Suprapubic skin (tissue), 4 donors: ENCODE results near the gene CYP2J2. TPM values are rescaled to one million over a fixed set of nuclear protein-coding genes. Genes with fewer than 3 reads are reported as not detected.
"Not testable (repeated sequence)": the region's sequence is repeated elsewhere in the genome, so short reads cannot be mapped to it uniquely, and the experiment has no call there.

Experiments used
- DNase-seq, 2 donors: peaks; one replicate each; pipeline ENCODE4 v3.0.0-alpha.2; 2019; ENCODE audit warnings: low spot score in 2 of 2
- H3K27ac ChIP-seq: fragments of 200-600 bp; sonication (generic); one replicate; pipeline ENCODE4 v1.5.1; 2019
- H3K27me3 ChIP-seq: fragments of 200-600 bp; sonication (generic); one replicate; pipeline ENCODE4 v1.5.1; 2019
- H3K36me3 ChIP-seq: fragments of 200-600 bp; sonication (generic); one replicate; pipeline ENCODE4 v1.5.1; 2019
- H3K4me1 ChIP-seq: fragments of 200-600 bp; sonication (generic); one replicate; pipeline ENCODE4 v1.5.1; 2019
- H3K4me3 ChIP-seq: fragments of 200-600 bp; sonication (generic); one replicate; pipeline ENCODE4 v1.5.1; 2019; ENCODE audit warnings: mild to moderate bottlenecking
- H3K9me3 ChIP-seq: fragments of 200-600 bp; sonication (generic); one replicate; pipeline ENCODE4 v1.5.1; 2019
- EP300 ChIP-seq: sonication (generic); formaldehyde crosslinking; IDR thresholded peaks from one replicate; pipeline ENCODE4 v1.6.1; 2017; ENCODE audit warnings: antibody characterized with exemption
- POLR2A ChIP-seq, 2 donors: fragments of 450-650 bp; IDR thresholded peaks; one replicate each; pipeline ENCODE4 v1.6.1; 2017; ENCODE audit warnings: antibody characterized with exemption in 2 of 2, mild to moderate bottlenecking in 2 of 2, moderate library complexity in 2 of 2
- POLR2AphosphoS5 ChIP-seq, 3 donors: sonication (generic); formaldehyde crosslinking; IDR thresholded peaks; one replicate each; pipeline ENCODE4 v1.6.1; 2017; ENCODE audit warnings: antibody characterized with exemption in 3 of 3
- WGBS: methylation state at CpG from one replicate; pipeline ENCODE4 v1.1.5; 2018; 5-methylcytosine and 5-hydroxymethylcytosine counted together
- total RNA-seq, 4 donors: library from RNA; depleted of rRNA; stranded (reverse); fragments of >200 nt; gene quantifications; one replicate each; pipeline ENCODE4 v1.1.0, GENCODE V29; 2016
- TF ChIP-seq, protein P1 (sequence below), 2 donors: fragments of 200-600 bp in 1 of 2; fragments of 450-650 bp in 1 of 2; sonication (generic) in 1 of 2; IDR thresholded peaks; one replicate each; pipeline ENCODE4 v1.5.1; 2016 to 2019; ENCODE audit warnings: antibody characterized with exemption in 2 of 2, mild to moderate bottlenecking in 1 of 2, moderate library complexity in 1 of 2

CYP2J2 gene
- total RNA-seq, 4 donors from 2014 or later, result 5.5 to 16.9 (median 14.8) TPM

DNA sequence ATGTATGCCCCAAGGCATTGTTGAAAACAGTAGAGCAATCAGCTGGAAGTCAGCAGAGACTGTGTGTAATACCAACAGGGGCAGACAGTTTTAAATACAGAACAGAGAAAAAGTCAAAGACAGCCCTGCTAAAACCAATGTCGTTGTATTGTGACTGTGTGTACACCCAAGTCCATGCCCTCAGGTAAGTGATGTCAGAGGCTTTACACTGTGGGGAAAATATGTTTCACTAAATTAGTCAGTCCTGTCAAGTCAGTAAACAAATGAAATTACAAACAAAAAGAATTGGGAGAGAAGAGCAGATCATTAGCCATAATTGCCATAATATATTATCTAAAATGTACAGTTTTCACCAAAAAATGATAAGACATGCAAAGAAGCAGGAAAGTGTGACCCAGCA is 2.4 kb upstream of the CYP2J2 start:
- H3K36me3 ChIP-seq, result no peaks in the 10 kb centered on the region
- H3K27me3 ChIP-seq, result peaks cover 22% of the 10 kb centered on the region
- DNase-seq, result no peak
- TF ChIP-seq, protein P1, sequence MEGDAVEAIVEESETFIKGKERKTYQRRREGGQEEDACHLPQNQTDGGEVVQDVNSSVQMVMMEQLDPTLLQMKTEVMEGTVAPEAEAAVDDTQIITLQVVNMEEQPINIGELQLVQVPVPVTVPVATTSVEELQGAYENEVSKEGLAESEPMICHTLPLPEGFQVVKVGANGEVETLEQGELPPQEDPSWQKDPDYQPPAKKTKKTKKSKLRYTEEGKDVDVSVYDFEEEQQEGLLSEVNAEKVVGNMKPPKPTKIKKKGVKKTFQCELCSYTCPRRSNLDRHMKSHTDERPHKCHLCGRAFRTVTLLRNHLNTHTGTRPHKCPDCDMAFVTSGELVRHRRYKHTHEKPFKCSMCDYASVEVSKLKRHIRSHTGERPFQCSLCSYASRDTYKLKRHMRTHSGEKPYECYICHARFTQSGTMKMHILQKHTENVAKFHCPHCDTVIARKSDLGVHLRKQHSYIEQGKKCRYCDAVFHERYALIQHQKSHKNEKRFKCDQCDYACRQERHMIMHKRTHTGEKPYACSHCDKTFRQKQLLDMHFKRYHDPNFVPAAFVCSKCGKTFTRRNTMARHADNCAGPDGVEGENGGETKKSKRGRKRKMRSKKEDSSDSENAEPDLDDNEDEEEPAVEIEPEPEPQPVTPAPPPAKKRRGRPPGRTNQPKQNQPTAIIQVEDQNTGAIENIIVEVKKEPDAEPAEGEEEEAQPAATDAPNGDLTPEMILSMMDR (IDR thresholded peaks at IDR 0.05), result no peak
- TF ChIP-seq POLR2A (IDR thresholded peaks at IDR 0.05), result no peak
- TF ChIP-seq EP300, result no peak
- no peak for TF ChIP-seq POLR2AphosphoS5 (IDR thresholded peaks at IDR 0.05)
- H3K4me3 ChIP-seq, result no peak overlapping the region
- WGBS, result 33% methylated on average over 1 of the region's 1 CpG
- H3K4me1 ChIP-seq, result peaks cover 12% of the 10 kb centered on the region
- H3K9me3 ChIP-seq, result no peaks in the 10 kb centered on the region
- H3K27ac ChIP-seq, result no peak overlapping the region

DNA sequence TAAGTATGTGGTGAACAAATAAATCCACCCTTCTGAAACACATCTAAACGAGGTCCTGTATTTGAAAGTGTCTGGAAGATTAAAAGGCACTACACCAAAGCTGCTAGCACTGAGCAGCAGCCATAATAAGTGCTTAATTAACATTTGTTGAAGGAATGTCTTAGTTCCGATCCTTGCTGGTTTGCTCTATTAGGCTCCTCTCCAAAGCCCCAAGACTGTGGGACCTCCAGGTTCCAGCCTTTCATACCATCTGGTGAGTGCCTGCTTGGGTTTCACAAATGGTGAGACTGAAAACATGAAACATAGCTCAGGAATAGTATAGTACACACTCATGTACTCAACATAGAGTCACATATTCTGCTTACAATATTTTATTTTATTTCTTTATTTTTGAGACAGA is 640 bp upstream of the CYP2J2 start:
- 32% methylated on average over 2 of the region's 2 CpGs for WGBS
- no peaks in the 10 kb centered on the region for H3K9me3 ChIP-seq
- TF ChIP-seq POLR2A (IDR thresholded peaks at IDR 0.05) (no peak), POLR2AphosphoS5 (IDR thresholded peaks at IDR 0.05) (no peak), EP300 (no peak)
- TF ChIP-seq, protein P1 (IDR thresholded peaks at IDR 0.05), result no peak
- no peaks in the 10 kb centered on the region for H3K36me3 ChIP-seq
- H3K4me3 ChIP-seq, result peak overlapping the region; percentile 53
- H3K27ac ChIP-seq, result no peak overlapping the region
- peaks cover 22% of the 10 kb centered on the region for H3K27me3 ChIP-seq
- DNase-seq, result no peak
- H3K4me1 ChIP-seq, result peaks cover 12% of the 10 kb centered on the region

DNA sequence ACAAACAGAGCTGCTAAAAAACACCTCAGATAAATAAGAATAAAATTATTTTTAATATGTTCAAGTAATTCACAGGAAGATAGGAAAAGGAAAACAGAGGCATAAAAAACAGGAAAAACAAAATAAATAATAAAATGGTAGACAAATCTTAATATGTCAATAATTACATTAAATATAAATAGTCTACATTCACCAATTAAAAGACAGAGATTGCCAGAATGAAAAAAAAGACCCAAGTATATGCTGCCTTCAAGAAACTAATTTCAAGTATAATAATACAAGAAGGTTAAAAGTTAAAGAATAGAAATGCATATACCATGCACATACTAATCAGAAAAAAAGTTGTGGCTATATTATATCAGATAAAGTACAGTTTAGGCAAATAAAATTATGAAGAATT is 1.9 kb downstream of the CYP2J2 start:
- Histone ChIP-seq H3K27ac (no peak overlapping the region), H3K4me3 (no peak overlapping the region), H3K27me3 (peaks cover 22% of the 10 kb centered on the region), H3K36me3 (no peaks in the 10 kb centered on the region), H3K9me3 (no peaks in the 10 kb centered on the region), H3K4me1 (peaks cover 12% of the 10 kb centered on the region)
- no peak for DNase-seq
- TF ChIP-seq EP300, result no peak
- TF ChIP-seq, protein P1 (IDR thresholded peaks at IDR 0.05), result no peak
- TF ChIP-seq POLR2A (IDR thresholded peaks at IDR 0.05), result no peak
- TF ChIP-seq POLR2AphosphoS5 (IDR thresholded peaks at IDR 0.05), result no peak

DNA sequence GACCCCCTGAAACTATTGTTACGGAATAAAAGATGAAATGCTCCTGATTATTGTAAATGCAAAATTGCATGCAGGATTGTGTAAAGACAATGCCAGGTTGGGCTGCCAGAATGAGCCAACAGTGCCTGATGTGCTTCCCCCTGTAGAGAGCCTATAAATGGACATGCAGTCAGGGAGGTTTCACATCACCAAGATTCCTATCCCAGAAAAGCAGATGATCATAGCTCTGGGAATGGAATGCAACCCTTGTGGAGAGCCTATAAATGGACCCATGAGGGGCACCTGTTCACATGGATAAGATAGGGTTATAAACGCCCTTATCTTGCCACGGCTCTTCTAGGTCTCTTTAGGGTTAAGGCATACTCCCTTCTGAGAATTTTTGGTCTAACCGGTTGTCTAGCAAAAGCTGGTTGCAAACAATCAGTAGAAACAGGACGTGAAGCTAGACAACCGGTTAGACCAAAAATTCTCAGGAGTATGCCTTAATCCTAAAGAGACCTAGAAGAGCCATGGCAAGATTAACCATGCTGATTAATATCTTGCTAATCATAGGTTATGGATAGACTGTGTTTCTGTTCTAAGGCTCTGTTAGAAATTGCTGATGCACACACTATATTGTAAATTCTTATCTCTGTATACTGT is 5.2 kb downstream of the CYP2J2 start:
- not testable (repeated sequence) for H3K4me1 ChIP-seq, H3K9me3 ChIP-seq, H3K27me3 ChIP-seq, H3K27ac ChIP-seq, H3K4me3 ChIP-seq, DNase-seq, H3K36me3 ChIP-seq
- WGBS, result 55% methylated on average over 6 of the region's 6 CpGs

DNA sequence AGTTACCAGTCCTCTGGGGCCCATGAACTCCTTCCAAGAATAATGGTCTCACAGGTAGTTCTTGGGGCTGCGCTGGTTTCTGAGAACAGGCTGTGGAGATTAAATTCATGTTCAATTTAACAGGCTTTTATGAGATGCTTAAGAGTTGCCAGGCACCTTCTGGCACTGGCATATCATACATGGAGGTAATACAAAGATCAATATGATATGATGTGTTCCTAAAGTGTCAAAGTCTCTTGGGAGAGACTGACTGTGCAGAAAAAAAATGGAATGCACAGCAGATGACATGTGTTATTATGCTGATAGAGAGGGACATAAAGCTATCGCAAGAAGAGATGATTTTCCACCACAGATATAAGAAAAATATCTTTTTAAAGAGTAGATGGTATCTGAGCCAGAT is 6.8 kb downstream of the CYP2J2 start:
- Histone ChIP-seq H3K27me3 (no peaks in the 10 kb centered on the region), H3K4me3 (no peak overlapping the region), H3K9me3 (no peaks in the 10 kb centered on the region), H3K27ac (no peak overlapping the region), H3K4me1 (no peaks in the 10 kb centered on the region), H3K36me3 (no peaks in the 10 kb centered on the region)
- DNase-seq, result no peak
- 76% methylated on average over 2 of the region's 2 CpGs for WGBS
- TF ChIP-seq EP300 (no peak), POLR2AphosphoS5 (IDR thresholded peaks at IDR 0.05) (no peak), POLR2A (IDR thresholded peaks at IDR 0.05) (no peak)
- TF ChIP-seq, protein P1 (IDR thresholded peaks at IDR 0.05), result no peak

DNA sequence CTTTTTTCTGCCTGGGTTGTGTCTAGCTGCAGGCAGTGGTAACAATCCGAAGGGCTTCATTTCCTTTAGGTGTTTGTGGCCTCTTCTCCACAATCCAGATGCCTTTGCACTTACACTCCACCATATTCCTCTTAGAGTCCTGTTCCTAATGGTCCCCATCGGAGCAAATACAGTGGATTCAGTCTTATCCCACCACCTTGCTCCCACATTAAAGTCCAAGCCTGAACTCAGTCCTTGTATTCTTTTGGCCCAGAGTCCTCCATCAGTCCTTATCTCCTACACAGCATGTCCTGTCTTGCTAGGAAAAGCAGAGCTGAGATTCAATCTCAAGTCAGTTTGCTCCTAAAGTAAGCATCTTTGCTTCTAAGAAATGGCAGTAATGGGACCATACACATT is 8.8 kb downstream of the CYP2J2 start:
- Histone ChIP-seq H3K27me3 (no peaks in the 10 kb centered on the region), H3K4me1 (no peaks in the 10 kb centered on the region)
- 92% methylated on average over 2 of the region's 2 CpGs for WGBS

More for the DNA sequence above, 8.8 kb downstream of the CYP2J2 start:
- Histone ChIP-seq H3K36me3 (no peaks in the 10 kb centered on the region), H3K27ac (no peak overlapping the region), H3K4me3 (no peak overlapping the region), H3K9me3 (no peaks in the 10 kb centered on the region)
- TF ChIP-seq POLR2AphosphoS5 (IDR thresholded peaks at IDR 0.05), result no peak
- TF ChIP-seq EP300, result no peak
- TF ChIP-seq, protein P1 (IDR thresholded peaks at IDR 0.05), result no peak
- no peak for TF ChIP-seq POLR2A (IDR thresholded peaks at IDR 0.05)
- no peak for DNase-seq
